ENCODE measurements around the gene BMPR1A. TPM values are rescaled to one million over a fixed set of nuclear protein-coding genes. Genes with fewer than 3 reads are reported as not detected.
"Not testable (repeated sequence)": the region's sequence is repeated elsewhere in the genome, so short reads cannot be mapped to it uniquely, and the experiment has no call there.

The BMPR1A gene
- total and polyA plus RNA-seq, 4 experiments from 2014 or later = 4.7 to 21.0 (median 10.4) TPM

DNA sequence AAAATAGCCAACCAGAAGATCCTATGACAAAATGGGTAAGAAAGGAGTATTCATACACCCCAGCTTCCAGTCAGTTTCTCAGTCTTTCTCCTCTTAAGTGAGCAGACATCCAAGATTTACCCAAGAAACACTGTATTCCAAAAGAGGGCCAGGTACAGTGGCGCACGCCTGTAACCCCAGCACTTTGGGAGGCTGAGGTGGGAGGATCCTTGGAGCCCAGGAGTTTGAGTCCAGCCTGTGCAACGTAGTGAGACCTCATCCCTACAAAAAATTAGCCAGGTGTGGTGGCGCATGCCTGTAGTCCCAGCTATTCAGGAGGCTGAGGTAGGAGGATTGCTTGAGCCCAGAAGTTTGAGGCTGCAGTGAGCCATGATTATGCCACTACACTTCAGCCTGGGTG is 191.4 kb downstream of the BMPR1A start:
- H3K4me1 Mint-ChIP-seq = peaks cover 14 to 28% (median 20%) of the 10 kb centered on the region in 4 donors
- H3K4me3 Mint-ChIP-seq; H3K27me3 Mint-ChIP-seq; CTCF ChIA-PET (ENCODE audit: partially characterized antibody); H3K27ac ChIP-seq (ENCODE audit: low read depth, low read length); H3K36me3 ChIP-seq (ENCODE audit: insufficient read depth, low read length); H3K9me3 ChIP-seq (ENCODE audit: control insufficient read depth in 1 of 2, low read length in 2 of 2); intact Hi-C loops (cut with micrococcal nuclease); H3K27me3 ChIP-seq (ENCODE audit: insufficient read depth, low read length); H3K4me3 ChIP-seq (ENCODE audit: low read length in 2 of 2); DNase-seq: not testable (repeated sequence)
- POLR2A ChIA-PET (ENCODE audit: partially characterized antibody) = interaction anchor here (0.6 kb wide), 1 partner anchor 499 kb away, joined by 3 read pairs; no protein-coding TSS in a partner anchor
- H3K9me3 Mint-ChIP-seq = peaks cover 0 to 17% (median 13%) of the 10 kb centered on the region in 8 donors
- peak overlapping the region in 1 of 7 donors; percentile 41 for H3K27ac Mint-ChIP-seq
- peaks cover 0 to 14% of the 10 kb centered on the region in 2 donors for H3K36me3 Mint-ChIP-seq
- H3K4me1 ChIP-seq (ENCODE audit: insufficient read depth, low read length) = peaks cover 17% of the 10 kb centered on the region

DNA sequence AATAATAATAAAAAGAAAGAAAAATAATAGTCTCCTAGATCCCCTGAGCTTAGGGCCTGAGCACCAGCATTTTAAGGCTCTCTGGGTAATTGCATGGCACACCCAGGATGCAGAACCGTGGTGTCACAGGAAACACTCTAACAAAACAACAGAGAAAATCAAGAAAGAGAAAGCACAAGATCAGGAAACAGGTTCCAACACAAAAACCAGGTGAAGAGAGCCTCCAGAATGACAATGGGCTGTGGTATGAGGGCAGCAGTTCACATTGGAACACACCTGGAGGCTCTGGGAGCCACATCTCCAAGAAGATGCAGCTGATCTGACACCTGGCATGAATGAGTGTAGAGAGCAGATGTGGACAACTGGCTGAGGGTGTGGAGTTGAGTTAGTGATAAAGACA is 193.9 kb downstream of the BMPR1A start:
- peaks cover 0 to 3% of the 10 kb centered on the region in 2 donors for H3K27me3 Mint-ChIP-seq
- intact Hi-C loops (cut with micrococcal nuclease) = no loop called here
- ChIA-PET POLR2A (ENCODE audit: partially characterized antibody) (interaction anchor here (0.7 to 2.2 kb wide), 7 partner anchors 9 to 20 kb away, joined by 3 to 9 read pairs (median 4); partner anchors contain the start of gene ADIRF), CTCF (ENCODE audit: partially characterized antibody) (interaction anchor here (1.6 to 5.7 kb wide), 4 partner anchors 10 to 18 kb away, joined by 7 to 35 read pairs (median 10); partner anchors contain the start of gene ADIRF)
- Histone ChIP-seq H3K27me3 (ENCODE audit: insufficient read depth, low read length) (no peaks in the 10 kb centered on the region), H3K4me3 (ENCODE audit: low read length in 2 of 2) (peak overlapping the region in 1 of 2 donors; percentile 9), H3K27ac (ENCODE audit: low read depth, low read length) (no peak overlapping the region), H3K4me1 (ENCODE audit: insufficient read depth, low read length) (peaks cover 17% of the 10 kb centered on the region), H3K9me3 (ENCODE audit: control insufficient read depth in 1 of 2, low read length in 2 of 2) (no peaks in the 10 kb centered on the region), H3K36me3 (ENCODE audit: insufficient read depth, low read length) (no peaks in the 10 kb centered on the region)
- peak in 3 of 5 donors; percentile 21 to 36 (median 28) for DNase-seq
- H3K36me3 Mint-ChIP-seq = peaks cover 0 to 14% of the 10 kb centered on the region in 2 donors
- H3K4me3 Mint-ChIP-seq = peak overlapping the region in 7 of 8 donors; percentile 22 to 75 (median 56)
- peaks cover 0 to 24% (median 17%) of the 10 kb centered on the region in 8 donors for H3K9me3 Mint-ChIP-seq
- peaks cover 14 to 28% (median 20%) of the 10 kb centered on the region in 4 donors for H3K4me1 Mint-ChIP-seq
- peak overlapping the region; percentile 60 to 89 (median 88) for H3K27ac Mint-ChIP-seq

DNA sequence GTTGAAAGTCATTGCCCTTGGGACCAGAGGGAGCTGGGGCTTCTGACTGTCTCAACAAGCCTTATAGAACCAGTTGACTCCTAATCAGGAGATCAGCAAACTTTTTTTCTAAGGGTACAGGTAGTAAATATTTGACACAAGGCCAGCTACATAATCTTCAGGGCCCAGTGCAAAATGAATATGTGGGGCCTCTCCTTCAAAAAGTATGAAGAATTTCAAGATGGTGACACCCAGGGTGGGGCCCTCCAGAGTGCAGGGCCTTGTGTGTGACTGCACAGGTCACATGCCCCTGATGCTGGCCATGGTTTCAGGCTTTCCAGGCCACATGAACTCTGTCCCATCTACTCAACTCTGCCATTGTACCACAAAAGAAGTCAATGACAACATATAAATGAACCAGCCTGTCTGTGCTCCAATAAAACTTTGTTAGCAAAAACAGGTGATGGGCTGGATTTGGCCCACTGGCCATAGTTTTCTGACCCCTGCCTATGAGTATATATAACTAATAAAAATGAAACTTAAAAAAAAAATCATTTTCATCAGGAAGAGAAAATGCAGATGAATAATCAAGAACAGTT is 194.9 kb downstream of the BMPR1A start:
- Mint-ChIP-seq H3K27me3 (peaks cover 0 to 3% of the 10 kb centered on the region in 2 donors), H3K4me3 (no peak overlapping the region), H3K36me3 (peaks cover 0 to 14% of the 10 kb centered on the region in 2 donors), H3K27ac (peak overlapping the region in 6 of 7 donors; percentile 60 to 89 (median 84)), H3K4me1 (peaks cover 15 to 30% (median 21%) of the 10 kb centered on the region in 4 donors), H3K9me3 (peaks cover 0 to 24% (median 17%) of the 10 kb centered on the region in 8 donors)
- peaks cover 21% of the 10 kb centered on the region for H3K4me1 ChIP-seq (ENCODE audit: insufficient read depth, low read length)
- no peaks in the 10 kb centered on the region for H3K9me3 ChIP-seq (ENCODE audit: control insufficient read depth in 1 of 2, low read length in 2 of 2)
- DNase-seq = no peak
- no peak overlapping the region for H3K4me3 ChIP-seq (ENCODE audit: low read length in 2 of 2)
- H3K27me3 ChIP-seq (ENCODE audit: insufficient read depth, low read length) = no peaks in the 10 kb centered on the region
- POLR2A ChIA-PET (ENCODE audit: partially characterized antibody) = interaction anchor here (1.2 to 2.2 kb wide), 5 partner anchors 9 to 19 kb away, joined by 3 to 9 read pairs (median 4); partner anchors contain the start of gene ADIRF
- CTCF ChIA-PET (ENCODE audit: partially characterized antibody) = interaction anchor here (1.6 to 5.7 kb wide), 4 partner anchors 9 to 18 kb away, joined by 7 to 35 read pairs (median 10); partner anchors contain the start of gene ADIRF
- intact Hi-C loops (cut with micrococcal nuclease) = no loop called here
- no peak overlapping the region for H3K27ac ChIP-seq (ENCODE audit: low read depth, low read length)
- no peaks in the 10 kb centered on the region for H3K36me3 ChIP-seq (ENCODE audit: insufficient read depth, low read length)

DNA sequence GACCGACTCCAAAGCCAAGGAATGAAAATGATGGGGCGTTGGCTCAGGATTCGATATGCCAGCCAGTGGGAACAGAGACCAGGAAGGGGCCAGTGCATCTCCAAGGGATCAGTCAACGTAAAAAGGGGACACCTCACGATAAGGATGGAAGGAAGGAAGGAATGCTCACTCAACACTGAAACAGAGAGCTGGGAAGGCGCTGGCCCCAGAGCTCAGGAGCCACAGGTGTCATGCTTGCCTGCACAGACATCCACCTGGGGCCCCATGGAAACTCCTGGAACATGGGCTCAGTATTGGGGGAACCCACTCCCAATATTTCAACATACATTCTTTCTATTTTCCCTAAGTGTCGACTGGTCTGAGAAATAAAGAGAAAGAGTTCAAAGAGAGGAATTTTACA is 195.7 kb downstream of the BMPR1A start:
- peak overlapping the region in 4 of 7 donors; percentile 56 to 81 (median 77) for H3K27ac Mint-ChIP-seq
- no peak overlapping the region for H3K4me3 Mint-ChIP-seq
- ChIA-PET POLR2A (ENCODE audit: partially characterized antibody) (interaction anchor here (2.2 kb wide), 1 partner anchor 19 kb away, joined by 9 read pairs; no protein-coding TSS in a partner anchor), CTCF (ENCODE audit: partially characterized antibody) (interaction anchor here (1.6 to 5.7 kb wide), 3 partner anchors 8 to 14 kb away, joined by 7 to 35 read pairs (median 14); no protein-coding TSS in a partner anchor)
- peaks cover 0 to 24% (median 17%) of the 10 kb centered on the region in 8 donors for H3K9me3 Mint-ChIP-seq
- peaks cover 0 to 14% of the 10 kb centered on the region in 2 donors for H3K36me3 Mint-ChIP-seq
- intact Hi-C loops (cut with micrococcal nuclease) = no loop called here
- no peaks in the 10 kb centered on the region for H3K27me3 Mint-ChIP-seq
- H3K27ac ChIP-seq (ENCODE audit: low read depth, low read length) = no peak overlapping the region
- H3K4me1 ChIP-seq (ENCODE audit: insufficient read depth, low read length) = peaks cover 21% of the 10 kb centered on the region
- no peak for DNase-seq
- H3K4me1 Mint-ChIP-seq = peaks cover 14 to 33% (median 19%) of the 10 kb centered on the region in 4 donors
- no peaks in the 10 kb centered on the region for H3K36me3 ChIP-seq (ENCODE audit: insufficient read depth, low read length)
- no peaks in the 10 kb centered on the region for H3K9me3 ChIP-seq (ENCODE audit: control insufficient read depth in 1 of 2, low read length in 2 of 2)
- no peaks in the 10 kb centered on the region for H3K27me3 ChIP-seq (ENCODE audit: insufficient read depth, low read length)
- no peak overlapping the region for H3K4me3 ChIP-seq (ENCODE audit: low read length in 2 of 2)

DNA sequence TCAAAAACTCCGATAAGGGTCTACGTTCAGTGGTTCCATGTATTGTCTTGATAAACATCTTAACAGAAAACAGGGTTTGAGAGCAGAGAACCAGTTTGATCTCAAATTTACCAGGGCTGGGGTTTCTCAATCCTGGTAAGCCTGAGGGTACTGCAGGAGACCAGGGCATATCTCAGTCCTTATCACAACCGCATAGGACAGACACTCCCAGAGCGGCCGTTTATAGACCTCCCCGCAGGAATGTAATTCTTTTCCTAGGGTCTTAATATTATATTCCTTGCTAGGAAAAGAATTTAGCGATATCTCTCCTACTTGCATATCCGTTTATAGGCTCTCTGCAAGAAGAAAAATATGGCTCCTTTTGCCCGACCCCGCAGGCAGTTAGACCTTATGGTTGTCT is 196.3 kb downstream of the BMPR1A start:
- POLR2A ChIA-PET (ENCODE audit: partially characterized antibody) = not testable (repeated sequence)
- CTCF ChIA-PET (ENCODE audit: partially characterized antibody) = interaction anchor here (2.9 to 5.7 kb wide), 2 partner anchors 13 to 14 kb away, joined by 14 to 35 read pairs; no protein-coding TSS in a partner anchor

DNA sequence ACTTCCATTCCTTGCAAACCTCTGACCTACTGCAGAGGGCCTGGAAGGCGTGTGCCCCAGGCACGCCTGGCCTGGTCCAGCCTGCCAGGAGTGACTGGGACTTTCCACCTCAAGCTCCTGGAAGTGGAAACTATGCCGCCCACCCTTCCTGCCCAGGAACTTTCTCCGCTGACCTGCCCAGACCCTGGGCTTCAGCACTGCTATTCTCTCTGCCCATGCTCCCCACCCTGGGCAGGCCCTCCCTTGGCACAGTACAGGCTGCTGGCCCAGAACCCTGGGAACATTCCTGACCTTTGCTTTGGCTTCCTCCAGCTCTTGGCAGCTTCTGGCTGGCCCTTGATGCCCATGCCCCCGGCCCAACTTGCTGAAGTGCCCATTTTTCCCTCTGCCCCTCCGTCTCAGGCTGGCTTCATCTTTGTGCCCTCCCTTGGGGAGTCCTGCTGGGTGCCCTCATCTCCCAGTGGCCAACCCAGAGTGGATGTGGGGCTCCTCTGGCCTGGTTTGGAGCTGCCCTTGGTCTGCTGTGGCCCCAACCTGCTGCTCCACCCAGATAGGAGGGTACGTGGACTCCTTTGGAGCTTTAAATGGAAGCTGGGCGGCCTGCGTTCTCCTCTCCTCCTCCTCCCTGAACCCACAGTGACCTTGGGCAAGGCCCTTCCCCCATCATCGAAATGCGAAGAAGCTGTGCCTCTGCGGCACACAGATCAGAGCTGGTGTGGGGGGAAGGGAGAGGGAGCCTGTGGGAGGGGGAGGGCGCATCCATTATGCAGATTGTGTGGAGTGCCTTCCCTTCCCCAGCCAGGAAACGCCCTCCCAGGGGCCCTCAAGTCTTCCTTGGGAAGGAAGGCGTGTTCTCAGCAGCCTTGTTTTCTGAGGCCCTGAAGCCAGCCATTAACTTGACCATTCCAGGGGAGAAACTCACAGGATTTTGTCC is 197.6 kb downstream of the BMPR1A start:
- Histone ChIP-seq H3K36me3 (ENCODE audit: insufficient read depth, low read length) (no peaks in the 10 kb centered on the region), H3K27me3 (ENCODE audit: insufficient read depth, low read length) (no peaks in the 10 kb centered on the region), H3K4me3 (ENCODE audit: low read length in 2 of 2) (no peak overlapping the region), H3K9me3 (ENCODE audit: control insufficient read depth in 1 of 2, low read length in 2 of 2) (no peaks in the 10 kb centered on the region), H3K27ac (ENCODE audit: low read depth, low read length) (no peak overlapping the region), H3K4me1 (ENCODE audit: insufficient read depth, low read length) (peaks cover 21% of the 10 kb centered on the region)
- POLR2A ChIA-PET (ENCODE audit: partially characterized antibody) = no interaction called here
- H3K4me3 Mint-ChIP-seq = no peak overlapping the region
- H3K9me3 Mint-ChIP-seq = peaks cover 0 to 24% (median 17%) of the 10 kb centered on the region in 8 donors
- H3K27me3 Mint-ChIP-seq = no peaks in the 10 kb centered on the region
- H3K36me3 Mint-ChIP-seq = peaks cover 0 to 8% of the 10 kb centered on the region in 2 donors
- intact Hi-C loops (cut with micrococcal nuclease) = no loop called here
- peaks cover 10 to 24% (median 15%) of the 10 kb centered on the region in 4 donors for H3K4me1 Mint-ChIP-seq
- CTCF ChIA-PET (ENCODE audit: partially characterized antibody) = interaction anchor here (1.0 to 5.7 kb wide), 3 partner anchors 13 to 15 kb away, joined by 3 to 35 read pairs (median 4); no protein-coding TSS in a partner anchor
- peak overlapping the region in 2 of 7 donors; percentile 22 to 42 for H3K27ac Mint-ChIP-seq
- no peak for DNase-seq

More for the DNA sequence above, 196.3 kb downstream of the BMPR1A start:
- Mint-ChIP-seq H3K36me3 (peaks cover 0 to 14% of the 10 kb centered on the region in 2 donors), H3K4me1 (peaks cover 14 to 33% (median 19%) of the 10 kb centered on the region in 4 donors), H3K27ac (peak overlapping the region in 2 of 7 donors; percentile 30 to 81), H3K9me3 (peaks cover 0 to 24% (median 17%) of the 10 kb centered on the region in 8 donors)
- H3K36me3 ChIP-seq (ENCODE audit: insufficient read depth, low read length); H3K27me3 Mint-ChIP-seq; intact Hi-C loops (cut with micrococcal nuclease); H3K4me3 ChIP-seq (ENCODE audit: low read length in 2 of 2); H3K4me3 Mint-ChIP-seq; H3K9me3 ChIP-seq (ENCODE audit: control insufficient read depth in 1 of 2, low read length in 2 of 2); H3K27me3 ChIP-seq (ENCODE audit: insufficient read depth, low read length); H3K27ac ChIP-seq (ENCODE audit: low read depth, low read length); DNase-seq: not testable (repeated sequence)
- H3K4me1 ChIP-seq (ENCODE audit: insufficient read depth, low read length) = peaks cover 21% of the 10 kb centered on the region

Data from CD4-positive, alpha-beta memory T cell (primary cell).